ENCODE data around the gene PRR36.

- TF ChIP-seq BHLHE40 (IDR thresholded peaks at IDR 0.05; ENCODE audit: low read depth, low read length) = no peak
- TF ChIP-seq RCOR1 (IDR thresholded peaks at IDR 0.05; ENCODE audit: low read depth, low read length) = no peak
- no peak for TF ChIP-seq HOXA7 (CRISPR knock-in tag; IDR thresholded peaks at IDR 0.05)
- no peak for TF ChIP-seq HMGXB4 (CRISPR knock-in tag; IDR thresholded peaks at IDR 0.05; ENCODE audit: borderline replicate concordance)
- TF ChIP-seq NR3C1 (IDR thresholded peaks at IDR 0.05) = no peak
- TF ChIP-seq, protein P1, sequence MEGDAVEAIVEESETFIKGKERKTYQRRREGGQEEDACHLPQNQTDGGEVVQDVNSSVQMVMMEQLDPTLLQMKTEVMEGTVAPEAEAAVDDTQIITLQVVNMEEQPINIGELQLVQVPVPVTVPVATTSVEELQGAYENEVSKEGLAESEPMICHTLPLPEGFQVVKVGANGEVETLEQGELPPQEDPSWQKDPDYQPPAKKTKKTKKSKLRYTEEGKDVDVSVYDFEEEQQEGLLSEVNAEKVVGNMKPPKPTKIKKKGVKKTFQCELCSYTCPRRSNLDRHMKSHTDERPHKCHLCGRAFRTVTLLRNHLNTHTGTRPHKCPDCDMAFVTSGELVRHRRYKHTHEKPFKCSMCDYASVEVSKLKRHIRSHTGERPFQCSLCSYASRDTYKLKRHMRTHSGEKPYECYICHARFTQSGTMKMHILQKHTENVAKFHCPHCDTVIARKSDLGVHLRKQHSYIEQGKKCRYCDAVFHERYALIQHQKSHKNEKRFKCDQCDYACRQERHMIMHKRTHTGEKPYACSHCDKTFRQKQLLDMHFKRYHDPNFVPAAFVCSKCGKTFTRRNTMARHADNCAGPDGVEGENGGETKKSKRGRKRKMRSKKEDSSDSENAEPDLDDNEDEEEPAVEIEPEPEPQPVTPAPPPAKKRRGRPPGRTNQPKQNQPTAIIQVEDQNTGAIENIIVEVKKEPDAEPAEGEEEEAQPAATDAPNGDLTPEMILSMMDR (IDR thresholded peaks at IDR 0.05) = no peak
These were observed 44.5 kb downstream of the PRR36 start, which contains the start of gene EVI5L for GRCh38 chr19:7829561-7830271.
